Measurements from ENCODE around the gene DNAH1. TPM values are rescaled to one million over a fixed set of nuclear protein-coding genes. Genes with fewer than 3 reads are reported as not detected.

The DNAH1 gene
- total RNA-seq, 1 donor from 2014 or later = 0.80 TPM

- no peak overlapping the region for H2AFZ ChIP-seq (replicated peaks)
- no peak overlapping the region for H3K4me3 Mint-ChIP-seq
Measured at GRCh38 chr3:52370531-52370930, 54.4 kb downstream of the DNAH1 start.

GRCh38 chr3:52372822-52373504 lies 56.8 kb downstream of the DNAH1 start:
- Histone ChIP-seq H3K27me3 (peaks cover 26% of the 10 kb centered on the region), H4K20me1 (ENCODE audit: low read depth) (no peaks in the 10 kb centered on the region), H2AFZ (replicated peaks) (peak overlapping the region; percentile 23), H3K4me3 (peak overlapping the region; percentile 24), H3K9ac (no peak overlapping the region), H3K27ac (no peak overlapping the region), H3F3A (ENCODE audit: low read depth) (no peaks in the 10 kb centered on the region), H3K4me2 (peak overlapping the region; percentile 65), H3K4me1 (peaks cover 15% of the 10 kb centered on the region), H3K36me3 (no peaks in the 10 kb centered on the region), H3K9me3 (ENCODE audit: low read depth) (no peaks in the 10 kb centered on the region), H3K79me2 (ENCODE audit: low read depth) (no peaks in the 10 kb centered on the region)
- Mint-ChIP-seq H3K4me3 (peak overlapping the region; percentile 41), H3K9me3 (no peaks in the 10 kb centered on the region), H3K27ac (no peak overlapping the region), H3K36me3 (no peaks in the 10 kb centered on the region), H3K27me3 (ENCODE audit: insufficient read depth, low read depth) (peaks cover 2% of the 10 kb centered on the region), H3K4me1 (peaks cover 22% of the 10 kb centered on the region)
- TF ChIP-seq EZH2 (IDR thresholded peaks at IDR 0.05) (no peak), CTCF (IDR thresholded peaks at IDR 0.05) (peak; percentile 33)
- peak; percentile 67 for DNase-seq (ENCODE audit: low spot score)

More at GRCh38 chr3:52370531-52370930, 54.4 kb downstream of the DNAH1 start:
- Mint-ChIP-seq H3K36me3 (no peaks in the 10 kb centered on the region), H3K27me3 (ENCODE audit: insufficient read depth, low read depth) (peaks cover 2% of the 10 kb centered on the region), H3K9me3 (no peaks in the 10 kb centered on the region), H3K27ac (no peak overlapping the region), H3K4me1 (peaks cover 26% of the 10 kb centered on the region)
- Histone ChIP-seq H3K36me3 (no peaks in the 10 kb centered on the region), H3K4me2 (no peak overlapping the region), H3K27ac (no peak overlapping the region), H4K20me1 (ENCODE audit: low read depth) (no peaks in the 10 kb centered on the region), H3K4me1 (peaks cover 17% of the 10 kb centered on the region), H3K9ac (no peak overlapping the region), H3K27me3 (peaks cover 26% of the 10 kb centered on the region), H3K79me2 (ENCODE audit: low read depth) (no peaks in the 10 kb centered on the region), H3K4me3 (no peak overlapping the region), H3F3A (ENCODE audit: low read depth) (no peaks in the 10 kb centered on the region), H3K9me3 (ENCODE audit: low read depth) (no peaks in the 10 kb centered on the region)
- TF ChIP-seq EZH2 (IDR thresholded peaks at IDR 0.05) (no peak), CTCF (IDR thresholded peaks at IDR 0.05) (no peak), EZH2phosphoT487 (IDR thresholded peaks at IDR 0.05) (no peak)
- no peak for DNase-seq (ENCODE audit: low spot score)

DNA sequence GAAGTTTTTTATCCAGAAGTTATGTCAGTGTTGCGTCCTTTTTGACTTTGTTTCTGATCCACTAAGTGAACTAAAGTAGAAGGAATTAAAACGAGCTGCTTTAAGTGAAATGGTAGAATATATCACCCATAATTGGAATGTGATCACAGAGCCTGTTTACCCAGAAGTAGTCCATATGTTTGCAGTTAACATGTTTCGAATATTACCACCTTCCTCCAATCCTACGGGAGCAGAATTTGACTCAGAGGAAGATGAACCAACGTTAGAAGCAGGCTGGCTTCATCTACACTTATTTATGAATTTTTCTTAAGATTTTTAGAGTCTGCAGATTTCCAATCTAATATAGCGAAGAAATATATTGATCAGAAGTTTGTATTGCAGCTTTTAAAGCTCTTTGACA lies 57.6 kb downstream of the DNAH1 start:
- H3K9ac ChIP-seq = no peak overlapping the region
- H3K36me3 ChIP-seq = no peaks in the 10 kb centered on the region
- TF ChIP-seq EZH2phosphoT487 (IDR thresholded peaks at IDR 0.05) (no peak), EZH2 (IDR thresholded peaks at IDR 0.05) (no peak), CTCF (IDR thresholded peaks at IDR 0.05) (no peak)
- no peaks in the 10 kb centered on the region for H3K9me3 ChIP-seq (ENCODE audit: low read depth)
- Mint-ChIP-seq H3K9me3 (no peaks in the 10 kb centered on the region), H3K4me3 (peak overlapping the region; percentile 6), H3K36me3 (no peaks in the 10 kb centered on the region), H3K4me1 (peaks cover 16% of the 10 kb centered on the region), H3K27ac (no peak overlapping the region), H3K27me3 (ENCODE audit: insufficient read depth, low read depth) (peaks cover 2% of the 10 kb centered on the region)
- no peaks in the 10 kb centered on the region for H4K20me1 ChIP-seq (ENCODE audit: low read depth)
- peak overlapping the region; percentile 65 for H3K4me2 ChIP-seq
- DNase-seq (ENCODE audit: low spot score) = no peak
- no peaks in the 10 kb centered on the region for H3K79me2 ChIP-seq (ENCODE audit: low read depth)
- H3K27ac ChIP-seq = no peak overlapping the region
- H3K4me1 ChIP-seq = peaks cover 8% of the 10 kb centered on the region
- H3K4me3 ChIP-seq = peak overlapping the region; percentile 24
- no peaks in the 10 kb centered on the region for H3F3A ChIP-seq (ENCODE audit: low read depth)
- peak overlapping the region; percentile 23 for H2AFZ ChIP-seq (replicated peaks)
- H3K27me3 ChIP-seq = peaks cover 26% of the 10 kb centered on the region

Data from neural progenitor cell (in vitro differentiated cells).